B cell (primary cell): ENCODE results near the gene TBX2. TPM values are rescaled to one million over a fixed set of nuclear protein-coding genes. Genes with fewer than 3 reads are reported as not detected.

ENCODE experiments used
- ATAC-seq: fragments of 200-7000 bp; cut with Tn5 transposase; one replicate; pipeline ENCODE4 v1.10.0; 2021; ENCODE audit warnings: low read depth, mild to moderate bottlenecking, moderate number of reproducible peaks, moderate library complexity
- CTCF ChIA-PET: fragments of 350-600 bp; sonication (Branson Sonifier 250); formaldehyde crosslinking; loops from one replicate; lab custom pipeline; 2021; ENCODE audit warnings: antibody characterized with exemption, inconsistent platforms; lab: Charles Lee
- POLR2A ChIA-PET: fragments of 350-600 bp; sonication (Branson Sonifier 250); formaldehyde crosslinking; loops from one replicate; lab custom pipeline; 2021; ENCODE audit warnings: antibody characterized with exemption; lab: Charles Lee
- DNase-seq: peaks from one replicate; pipeline ENCODE4 v3.0.0; 2013
- H2AFZ ChIP-seq: 2 replicates; pipeline ENCODE4 v1.6.1; 2012; ENCODE audit warnings: mild to moderate bottlenecking, low read depth, low read length; ENCODE audit not compliant: insufficient read depth, poor library complexity, severe bottlenecking
- H3K27ac ChIP-seq, 2 donors: 1 replicate in 1 of 2; 2 replicates in 1 of 2; pipeline ENCODE4 v1.5.1; 2012 to 2013; ENCODE audit warnings: low read length in 2 of 2, mild to moderate bottlenecking in 2 of 2, moderate library complexity in 1 of 2
- H3K27me3 ChIP-seq, 4 experiments: fragments of 200-600 bp in 1 of 4; sonication (generic) in 1 of 4; replicated peaks in 1 of 4; 1 replicate in 2 of 4; 2 replicates in 2 of 4; pipeline versions ENCODE4 v1.6.1 to v1.7.0; 2013 to 2016; ENCODE audit warnings: low read length in 3 of 4, mild to moderate bottlenecking in 2 of 4, mixed read lengths in 1 of 4, moderate library complexity in 1 of 4; ENCODE audit not compliant: insufficient read depth in 4 of 4, control insufficient read depth in 3 of 4; ENCODE audit errors: control extremely low read depth in 1 of 4
- H3K36me3 ChIP-seq, 2 experiments: replicated peaks in 1 of 2; 1 replicate in 1 of 2; 2 replicates in 1 of 2; pipeline versions ENCODE4 v1.6.1 to v1.7.1; 2013; ENCODE audit warnings: low read length in 1 of 2; ENCODE audit not compliant: insufficient read depth in 2 of 2, control insufficient read depth in 1 of 2; ENCODE audit errors: control extremely low read depth in 1 of 2, extremely low read depth in 1 of 2
- H3K4me1 ChIP-seq, 2 donors: fragments of 200-600 bp in 1 of 2; sonication (generic) in 1 of 2; 1 replicate in 1 of 2; 2 replicates in 1 of 2; pipeline versions ENCODE4 v1.5.1 to v1.6.1; 2013 to 2017; ENCODE audit warnings: low read length in 2 of 2; ENCODE audit not compliant: control insufficient read depth in 2 of 2, insufficient read depth in 2 of 2
- H3K4me2 ChIP-seq: replicated peaks from 2 replicates; pipeline ENCODE3; 2012; ENCODE audit warnings: mild to moderate bottlenecking, low read depth, low read length; ENCODE audit not compliant: poor library complexity, severe bottlenecking
- H3K4me3 ChIP-seq, 5 experiments: fragments of 200-600 bp in 1 of 5; sonication (generic) in 1 of 5; 1 replicate in 3 of 5; 2 replicates in 2 of 5; pipeline versions ENCODE4 v1.5.1 to v1.7.0; 2011 to 2016; ENCODE audit warnings: low read length in 4 of 5, mild to moderate bottlenecking in 4 of 5, low read depth in 2 of 5, control low read depth in 1 of 5, moderate library complexity in 1 of 5; ENCODE audit not compliant: insufficient read depth in 1 of 5; ENCODE audit errors: control extremely low read depth in 1 of 5, extremely low read depth in 1 of 5
- H3K79me2 ChIP-seq: fragments of 200-600 bp; sonication (generic); one replicate; pipeline ENCODE4 v1.6.0; 2016; ENCODE audit warnings: low read length; ENCODE audit not compliant: control insufficient read depth, insufficient read depth
- H3K9ac ChIP-seq: fragments of 200-600 bp; sonication (generic); 2 replicates; pipeline ENCODE4 v1.6.1; 2017; ENCODE audit warnings: mild to moderate bottlenecking, low read length, moderate library complexity
- H3K9me3 ChIP-seq, 3 donors: one replicate each; pipeline versions ENCODE4 v1.6.1 to v1.7.1; 2013; ENCODE audit warnings: low read length in 2 of 3; ENCODE audit not compliant: control insufficient read depth in 2 of 3, insufficient read depth in 1 of 3; ENCODE audit errors: control extremely low read depth in 1 of 3
- H4K20me1 ChIP-seq: 2 replicates; pipeline ENCODE4 v1.6.0; 2012; ENCODE audit warnings: mild to moderate bottlenecking, low read length; ENCODE audit not compliant: insufficient read depth, control insufficient read depth, poor library complexity, severe bottlenecking
- H3K27ac Mint-ChIP-seq: one replicate; pipeline ENCODE4 v1.8.0; 2021; ENCODE audit warnings: mixed read lengths
- H3K27me3 Mint-ChIP-seq: one replicate; pipeline ENCODE4 v1.8.0; 2021; ENCODE audit warnings: mixed read lengths
- H3K4me1 Mint-ChIP-seq: one replicate; pipeline ENCODE4 v1.8.0; 2021; ENCODE audit warnings: mixed read lengths
- H3K4me3 Mint-ChIP-seq: one replicate; pipeline ENCODE4 v1.8.0; 2021; ENCODE audit warnings: mixed read lengths
- H3K9me3 Mint-ChIP-seq: one replicate; pipeline ENCODE4 v1.8.0; 2022; ENCODE audit warnings: mixed read lengths; ENCODE audit not compliant: insufficient read depth
- EZH2 ChIP-seq: IDR thresholded peaks from 2 replicates; pipeline ENCODE4 v1.6.1; 2012; ENCODE audit warnings: borderline replicate concordance, low read depth, mild to moderate bottlenecking, moderate library complexity, low read length; ENCODE audit not compliant: insufficient read depth, poor library complexity, severe bottlenecking
- WGBS: methylation state at CpG from one replicate; pipeline ENCODE4 v1.1.5; 2013; ENCODE audit warnings: missing lambda C conversion rate; ENCODE audit not compliant: insufficient coverage; 5-methylcytosine and 5-hydroxymethylcytosine counted together
- intact Hi-C: fragments of 100-400 bp; cut with micrococcal nuclease; formaldehyde crosslinking; loops from one replicate; pipeline ENCODE4 v1.10.0; 2022
- polyA plus RNA-seq: library from polyadenylated mRNA; depleted of rRNA; stranded (reverse); fragments of >200 nt; gene quantifications from 2 replicates; pipeline ENCODE4 v1.2.3, GENCODE V29; 2012
- total RNA-seq, 2 donors: library from RNA; stranded (reverse); fragments of 120-200 nt in 1 of 2; gene quantifications; 1 replicate in 1 of 2; 2 replicates in 1 of 2; pipeline versions ENCODE4 v1.2.3 to v1.2.4, GENCODE V29; 2013 to 2022
- TF ChIP-seq, protein P1 (sequence below): fragments of 200-600 bp; IDR thresholded peaks from one replicate; pipeline ENCODE4 v1.8.0; 2022; ENCODE audit warnings: antibody characterized with exemption, mild to moderate bottlenecking

Gene TBX2
- total and polyA plus RNA-seq, 2 donors (not counting 1 experiment from before 2014, with no cell fraction given), result not detected

DNA sequence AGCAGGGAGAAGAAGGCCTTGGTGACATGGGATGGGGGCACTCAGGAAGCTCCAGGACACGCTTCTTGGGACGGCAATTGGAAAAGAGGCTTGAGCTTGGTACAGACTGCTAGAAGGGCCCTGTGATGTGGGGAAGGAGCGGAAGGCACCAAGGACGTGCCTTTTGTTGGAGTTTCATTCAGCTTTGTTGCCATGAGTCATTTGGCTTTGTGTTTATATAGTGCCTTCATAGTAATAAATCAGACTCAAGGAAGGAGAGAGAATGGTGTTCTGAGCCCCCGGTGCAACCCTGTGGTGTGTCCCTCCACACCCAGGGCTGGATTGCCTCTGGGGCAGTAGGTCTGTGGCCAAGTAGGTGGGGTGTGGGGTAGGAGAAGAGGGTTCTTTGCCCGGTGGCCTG, 45.2 kb downstream of the TBX2 start:
- Histone ChIP-seq H3K9ac (no peak overlapping the region), H3K36me3 (no peaks in the 10 kb centered on the region), H3K27ac (no peak overlapping the region), H4K20me1 (no peaks in the 10 kb centered on the region), H3K4me2 (no peak overlapping the region), H3K27me3 (peaks cover 0 to 41% (median 30%) of the 10 kb centered on the region in 4 experiments), H3K79me2 (no peaks in the 10 kb centered on the region), H3K4me3 (no peak overlapping the region), H2AFZ (no peak overlapping the region), H3K4me1 (no peaks in the 10 kb centered on the region), H3K9me3 (no peaks in the 10 kb centered on the region)
- no peak for DNase-seq
- Mint-ChIP-seq H3K4me1 (no peaks in the 10 kb centered on the region), H3K27ac (no peak overlapping the region), H3K4me3 (no peak overlapping the region), H3K9me3 (no peaks in the 10 kb centered on the region), H3K27me3 (peaks cover 48% of the 10 kb centered on the region)
- TF ChIP-seq, protein P1, sequence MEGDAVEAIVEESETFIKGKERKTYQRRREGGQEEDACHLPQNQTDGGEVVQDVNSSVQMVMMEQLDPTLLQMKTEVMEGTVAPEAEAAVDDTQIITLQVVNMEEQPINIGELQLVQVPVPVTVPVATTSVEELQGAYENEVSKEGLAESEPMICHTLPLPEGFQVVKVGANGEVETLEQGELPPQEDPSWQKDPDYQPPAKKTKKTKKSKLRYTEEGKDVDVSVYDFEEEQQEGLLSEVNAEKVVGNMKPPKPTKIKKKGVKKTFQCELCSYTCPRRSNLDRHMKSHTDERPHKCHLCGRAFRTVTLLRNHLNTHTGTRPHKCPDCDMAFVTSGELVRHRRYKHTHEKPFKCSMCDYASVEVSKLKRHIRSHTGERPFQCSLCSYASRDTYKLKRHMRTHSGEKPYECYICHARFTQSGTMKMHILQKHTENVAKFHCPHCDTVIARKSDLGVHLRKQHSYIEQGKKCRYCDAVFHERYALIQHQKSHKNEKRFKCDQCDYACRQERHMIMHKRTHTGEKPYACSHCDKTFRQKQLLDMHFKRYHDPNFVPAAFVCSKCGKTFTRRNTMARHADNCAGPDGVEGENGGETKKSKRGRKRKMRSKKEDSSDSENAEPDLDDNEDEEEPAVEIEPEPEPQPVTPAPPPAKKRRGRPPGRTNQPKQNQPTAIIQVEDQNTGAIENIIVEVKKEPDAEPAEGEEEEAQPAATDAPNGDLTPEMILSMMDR, result no peak
- no peak for TF ChIP-seq EZH2
- ChIA-PET POLR2A (no interaction called here), CTCF (interaction anchor here (1.1 kb wide), 1 partner anchor 32 kb away, joined by 4 read pairs; no protein-coding TSS in a partner anchor)
- intact Hi-C loops, result no loop called here
- ATAC-seq, result no peak
- WGBS, result 83% methylated on average over 6 of the region's 6 CpGs

DNA sequence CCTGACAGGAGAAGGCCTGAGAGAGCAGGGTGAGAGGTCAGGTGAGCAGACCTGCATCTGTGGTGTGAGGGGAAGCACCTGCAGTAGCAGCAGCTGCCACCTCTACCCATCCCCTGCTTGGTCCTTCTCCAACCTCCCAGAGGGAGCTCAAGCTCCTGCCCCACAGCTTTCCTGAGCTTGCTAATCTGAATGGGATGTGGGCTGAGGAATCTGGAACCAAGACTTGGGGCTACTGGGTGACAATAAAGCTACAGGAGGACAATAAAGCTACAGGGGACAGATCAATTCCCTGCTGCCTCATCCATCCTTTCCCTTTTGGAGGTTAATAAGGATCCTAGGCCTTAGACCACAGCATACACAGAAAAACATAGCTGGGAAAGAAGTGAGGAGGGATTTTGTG, 47.7 kb downstream of the TBX2 start:
- Mint-ChIP-seq H3K4me3 (no peak overlapping the region), H3K4me1 (peaks cover 4% of the 10 kb centered on the region), H3K9me3 (no peaks in the 10 kb centered on the region), H3K27me3 (peaks cover 41% of the 10 kb centered on the region), H3K27ac (no peak overlapping the region)
- peaks cover 0 to 8% (median 0%) of the 10 kb centered on the region in 3 donors for H3K9me3 ChIP-seq
- DNase-seq, result no peak
- H3K79me2 ChIP-seq, result no peaks in the 10 kb centered on the region
- no peak overlapping the region for H3K4me3 ChIP-seq
- no peak overlapping the region for H3K9ac ChIP-seq
- POLR2A ChIA-PET, result interaction anchor here (0.6 kb wide), 1 partner anchor 529 kb away, joined by 3 read pairs; no protein-coding TSS in a partner anchor
- H2AFZ ChIP-seq, result no peak overlapping the region
- CTCF ChIA-PET, result interaction anchor here (2.0 kb wide), 1 partner anchor 8 kb away, joined by 6 read pairs; no protein-coding TSS in a partner anchor
- H3K27me3 ChIP-seq, result peaks cover 0 to 52% (median 39%) of the 10 kb centered on the region in 4 experiments
- no peak overlapping the region for H3K4me2 ChIP-seq
- ATAC-seq, result no peak
- H4K20me1 ChIP-seq, result no peaks in the 10 kb centered on the region
- intact Hi-C loops, result no loop called here
- no peak overlapping the region for H3K27ac ChIP-seq
- H3K4me1 ChIP-seq, result peaks cover 13 to 15% of the 10 kb centered on the region in 2 donors
- no peaks in the 10 kb centered on the region for H3K36me3 ChIP-seq
- TF ChIP-seq EZH2, result no peak
